ENCODE measurements around the gene FAM89A.

- TF ChIP-seq POLR2AphosphoS5 (IDR thresholded peaks at IDR 0.05) (no peak), CTCF (IDR thresholded peaks at IDR 0.05) (no peak), POLR2A (IDR thresholded peaks at IDR 0.05) (no peak)
Observed at GRCh38 chr1:230977761-230978490, 62.1 kb downstream of the FAM89A start.

Measured in breast epithelium (tissue), 3 donors.